ENCODE results near the gene LITAF.

The LITAF gene

DNA sequence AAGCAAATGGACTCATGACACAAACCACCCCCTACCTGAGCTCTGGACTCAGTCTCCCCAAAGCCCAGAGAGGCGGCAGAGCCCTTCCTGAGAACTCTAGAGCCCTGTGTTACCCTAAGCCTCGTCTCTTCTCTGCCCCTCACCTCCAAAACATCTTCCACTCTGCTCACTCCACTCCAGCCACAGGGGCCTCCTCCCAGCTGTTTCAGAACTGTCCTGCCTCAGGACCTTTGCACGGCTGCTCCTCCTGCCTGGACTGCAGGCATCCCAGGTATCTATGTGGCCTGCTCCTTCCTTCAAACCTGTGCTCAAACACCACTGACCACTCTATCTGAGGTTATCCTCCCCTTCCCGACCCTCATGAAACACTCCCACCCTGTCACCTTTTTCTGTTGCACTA, 12.9 kb upstream of the LITAF start:
- ChIA-PET POLR2A (no interaction called here), CTCF (interaction anchor here (0.7 kb wide), 1 partner anchor 65 kb away, joined by 3 read pairs; no protein-coding TSS in a partner anchor)
- TF ChIP-seq ZNF184 (tag by site-specific recombination; IDR thresholded peaks at IDR 0.05) = no peak
- TF ChIP-seq ZNF623 (tag by site-specific recombination; IDR thresholded peaks at IDR 0.05) = peak; percentile 96
- TF ChIP-seq ZNF580 (tag by site-specific recombination; IDR thresholded peaks at IDR 0.05) = 0 out of 2 replicates have a peak, but pooled peaks have one; percentile 28
- TF ChIP-seq, protein P1, sequence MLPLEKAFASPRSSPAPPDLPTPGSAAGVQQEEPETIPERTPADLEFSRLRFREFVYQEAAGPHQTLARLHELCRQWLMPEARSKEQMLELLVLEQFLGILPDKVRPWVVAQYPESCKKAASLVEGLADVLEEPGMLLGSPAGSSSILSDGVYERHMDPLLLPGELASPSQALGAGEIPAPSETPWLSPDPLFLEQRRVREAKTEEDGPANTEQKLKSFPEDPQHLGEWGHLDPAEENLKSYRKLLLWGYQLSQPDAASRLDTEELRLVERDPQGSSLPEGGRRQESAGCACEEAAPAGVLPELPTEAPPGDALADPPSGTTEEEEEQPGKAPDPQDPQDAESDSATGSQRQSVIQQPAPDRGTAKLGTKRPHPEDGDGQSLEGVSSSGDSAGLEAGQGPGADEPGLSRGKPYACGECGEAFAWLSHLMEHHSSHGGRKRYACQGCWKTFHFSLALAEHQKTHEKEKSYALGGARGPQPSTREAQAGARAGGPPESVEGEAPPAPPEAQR (tag by site-specific recombination; IDR thresholded peaks at IDR 0.05) = no peak
- no peaks in the 10 kb centered on the region for H3K9me3 ChIP-seq (ENCODE audit: control insufficient read depth, insufficient read depth, low read depth, low read length)
- H3K36me3 ChIP-seq (ENCODE audit: control insufficient read depth in 2 of 2, insufficient read depth in 1 of 2, low read length in 2 of 2) = no peaks in the 10 kb centered on the region
- H3K4me1 ChIP-seq (ENCODE audit: control insufficient read depth, insufficient read depth, low read length) = peaks cover 7% of the 10 kb centered on the region; the same call in 1 of the 2 replicates
- no peak overlapping the region for H3K4me3 ChIP-seq (ENCODE audit: low read depth, low read length)
- no peak overlapping the region for H3K27ac ChIP-seq (ENCODE audit: extremely low read depth, low read depth, low read length)

- peaks cover 5% of the 10 kb centered on the region; the same call in 1 of the 2 replicates for H3K4me1 ChIP-seq (ENCODE audit: control insufficient read depth, insufficient read depth, low read length)
- ChIA-PET POLR2A (interaction anchor here (1.3 to 1.8 kb wide), 2 partner anchors 10 to 11 kb away, joined by 3 to 8 read pairs; partner anchors contain the start of gene LITAF), CTCF (interaction anchor here (0.6 to 1.5 kb wide), 6 partner anchors 10 to 334 kb away, joined by 3 to 5 read pairs (median 3); no protein-coding TSS in a partner anchor)
- no peak overlapping the region for H3K4me3 ChIP-seq (ENCODE audit: low read depth, low read length)
- no peaks in the 10 kb centered on the region for H3K36me3 ChIP-seq (ENCODE audit: control insufficient read depth in 2 of 2, insufficient read depth in 1 of 2, low read length in 2 of 2)
- H3K9me3 ChIP-seq (ENCODE audit: control insufficient read depth, insufficient read depth, low read depth, low read length) = no peaks in the 10 kb centered on the region
- no peak overlapping the region for H3K27ac ChIP-seq (ENCODE audit: extremely low read depth, low read depth, low read length)
- TF ChIP-seq, protein P2, sequence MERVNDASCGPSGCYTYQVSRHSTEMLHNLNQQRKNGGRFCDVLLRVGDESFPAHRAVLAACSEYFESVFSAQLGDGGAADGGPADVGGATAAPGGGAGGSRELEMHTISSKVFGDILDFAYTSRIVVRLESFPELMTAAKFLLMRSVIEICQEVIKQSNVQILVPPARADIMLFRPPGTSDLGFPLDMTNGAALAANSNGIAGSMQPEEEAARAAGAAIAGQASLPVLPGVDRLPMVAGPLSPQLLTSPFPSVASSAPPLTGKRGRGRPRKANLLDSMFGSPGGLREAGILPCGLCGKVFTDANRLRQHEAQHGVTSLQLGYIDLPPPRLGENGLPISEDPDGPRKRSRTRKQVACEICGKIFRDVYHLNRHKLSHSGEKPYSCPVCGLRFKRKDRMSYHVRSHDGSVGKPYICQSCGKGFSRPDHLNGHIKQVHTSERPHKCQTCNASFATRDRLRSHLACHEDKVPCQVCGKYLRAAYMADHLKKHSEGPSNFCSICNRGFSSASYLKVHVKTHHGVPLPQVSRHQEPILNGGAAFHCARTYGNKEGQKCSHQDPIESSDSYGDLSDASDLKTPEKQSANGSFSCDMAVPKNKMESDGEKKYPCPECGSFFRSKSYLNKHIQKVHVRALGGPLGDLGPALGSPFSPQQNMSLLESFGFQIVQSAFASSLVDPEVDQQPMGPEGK (tag by site-specific recombination; IDR thresholded peaks at IDR 0.05) = 0 out of 2 replicates have a peak, but pooled peaks have one; percentile 32
- TF ChIP-seq PRDM1 (tag by site-specific recombination; IDR thresholded peaks at IDR 0.05) (no peak), ZBTB20 (tag by site-specific recombination; IDR thresholded peaks at IDR 0.05) (no peak), ZNF629 (tag by site-specific recombination; IDR thresholded peaks at IDR 0.05) (no peak), ZBTB6 (tag by site-specific recombination; IDR thresholded peaks at IDR 0.05) (0 out of 2 replicates have a peak, but pooled peaks have one; percentile 30), ZNF654 (tag by site-specific recombination; IDR thresholded peaks at IDR 0.05; ENCODE audit: low read depth) (no peak), IKZF3 (tag by site-specific recombination; IDR thresholded peaks at IDR 0.05) (no peak), ZNF132 (tag by site-specific recombination; IDR thresholded peaks at IDR 0.05; ENCODE audit: borderline replicate concordance) (no peak), ZSCAN30 (tag by site-specific recombination; IDR thresholded peaks at IDR 0.05) (peak; percentile 75; the same call in 1 of the 2 replicates), ZNF76 (tag by site-specific recombination; IDR thresholded peaks at IDR 0.05; ENCODE audit: borderline replicate concordance, low read depth) (no peak), ZNF692 (tag by site-specific recombination; IDR thresholded peaks at IDR 0.05) (no peak), INSM2 (tag by site-specific recombination; IDR thresholded peaks at IDR 0.05) (no peak), ZSCAN5A (tag by site-specific recombination; IDR thresholded peaks at IDR 0.05) (no peak)
Measured at GRCh38 chr16:11597235-11598095, 10.7 kb upstream of the LITAF start.
